Stomach smooth muscle (tissue), 2 donors: ENCODE results near the gene MCAM.
A peak's percentile ranks its signal among the peaks of the same experiment; 100 is the strongest.

Experiments
- H3K27ac ChIP-seq: one replicate; pipeline ENCODE4 v1.7.0; 2013; ENCODE audit warnings: mild to moderate bottlenecking, low read length, inconsistent platforms
- H3K27me3 ChIP-seq, 2 donors: one replicate each; pipeline ENCODE4 v1.7.0; 2013; ENCODE audit warnings: low read length in 2 of 2; ENCODE audit not compliant: insufficient read depth in 2 of 2, control insufficient read depth in 1 of 2
- H3K36me3 ChIP-seq, 2 donors: one replicate each; pipeline ENCODE4 v1.7.0; 2013; ENCODE audit warnings: low read length in 2 of 2; ENCODE audit not compliant: control insufficient read depth in 2 of 2, insufficient read depth in 2 of 2
- H3K4me1 ChIP-seq: one replicate; pipeline ENCODE4 v1.7.0; 2013; ENCODE audit warnings: low read length; ENCODE audit not compliant: control insufficient read depth, insufficient read depth
- H3K4me3 ChIP-seq, 2 donors: one replicate each; pipeline ENCODE4 v1.7.0; 2013; ENCODE audit warnings: low read length in 2 of 2
- H3K9ac ChIP-seq, 2 donors: one replicate each; pipeline ENCODE4 v1.7.0; 2013; ENCODE audit warnings: low read length in 2 of 2, mild to moderate bottlenecking in 1 of 2
- H3K9me3 ChIP-seq, 2 donors: one replicate each; pipeline ENCODE4 v1.7.0; 2013; ENCODE audit warnings: low read length in 2 of 2; ENCODE audit not compliant: control insufficient read depth in 2 of 2
- donor health status: healthy.
- donor health status: Pancreatic carcinoma.

MCAM gene

DNA sequence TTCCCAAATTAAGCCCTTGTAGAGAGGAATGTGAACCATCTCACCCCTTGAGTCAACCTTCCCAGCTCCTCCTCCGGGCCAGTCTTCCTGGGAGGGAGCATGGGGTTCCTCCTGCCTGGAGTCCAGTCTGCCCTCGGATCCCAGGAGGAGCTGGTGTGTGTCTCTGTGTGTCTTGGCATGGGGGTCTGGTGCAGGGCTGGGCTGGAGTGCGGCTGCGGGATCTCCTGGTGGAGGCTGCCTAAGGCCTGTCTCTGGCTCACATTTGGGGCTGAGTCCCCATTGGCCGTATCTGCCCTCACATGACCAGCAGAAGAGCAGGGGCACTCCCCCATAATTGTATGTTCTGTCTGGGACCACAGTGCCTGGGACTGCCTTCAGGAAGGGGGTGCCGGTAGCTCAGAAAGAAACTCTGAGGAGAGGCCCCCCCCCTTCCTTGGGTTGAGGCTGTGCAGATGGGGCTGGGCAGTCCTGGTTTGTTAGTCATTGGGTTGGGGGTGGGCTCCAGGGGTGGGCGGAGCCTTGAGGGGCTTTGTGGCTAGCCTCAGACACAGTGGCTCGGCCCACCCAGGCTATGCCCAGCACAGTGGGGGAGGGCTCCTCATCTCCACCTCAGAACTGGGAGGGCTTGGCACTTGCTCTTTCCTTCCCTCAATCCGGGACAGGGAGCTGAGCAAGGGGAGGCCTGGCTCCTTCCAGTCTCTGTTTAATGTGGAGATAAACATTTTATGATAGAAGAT, 20.8 kb upstream of the MCAM start:
- H3K27me3 ChIP-seq, result no peaks in the 10 kb centered on the region
- H3K27ac ChIP-seq, result peak overlapping the region; percentile 80
- peak overlapping the region in 1 of 2 donors; percentile 42 for H3K9ac ChIP-seq
- peaks cover 64% of the 10 kb centered on the region for H3K4me1 ChIP-seq
- H3K9me3 ChIP-seq, result no peaks in the 10 kb centered on the region
- peaks cover 0 to 5% of the 10 kb centered on the region in 2 donors for H3K36me3 ChIP-seq
- peak overlapping the region in 1 of 2 donors; percentile 76 for H3K4me3 ChIP-seq

DNA sequence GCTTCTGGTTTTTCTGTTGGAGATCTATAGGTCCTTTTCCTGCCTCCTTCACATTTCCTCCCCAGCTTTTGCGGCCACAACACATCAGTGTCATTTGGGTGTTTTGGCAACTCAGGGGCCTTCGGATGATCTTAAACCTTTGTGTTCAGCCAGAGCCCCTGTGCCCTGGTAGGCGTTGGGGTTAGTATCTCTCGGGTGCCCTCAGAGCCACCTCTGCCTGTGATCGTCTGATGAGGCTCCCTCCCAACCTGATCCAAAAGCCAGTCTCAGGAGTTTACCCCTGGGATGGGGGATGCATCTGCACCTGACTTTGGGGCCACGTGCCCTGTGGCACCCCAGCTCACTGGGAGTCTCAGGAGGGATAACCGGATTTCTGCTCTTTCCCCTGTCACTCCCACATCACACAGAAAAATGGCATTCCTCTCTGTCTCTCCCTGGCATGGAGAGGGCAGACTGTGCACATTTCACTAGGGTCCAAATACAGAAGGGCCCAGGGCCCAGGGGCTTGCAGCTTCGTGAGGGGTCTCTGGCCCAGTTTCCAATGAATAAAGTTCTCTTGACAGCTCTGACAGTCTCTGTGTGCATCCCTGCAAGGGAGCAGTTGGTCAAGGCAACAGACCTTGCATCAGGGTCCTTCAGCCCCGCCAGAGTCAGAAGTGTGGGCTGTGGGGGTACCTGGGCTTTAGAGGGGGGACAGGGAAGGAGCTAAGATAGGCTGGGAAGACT, 20.0 kb upstream of the MCAM start:
- peaks cover 62% of the 10 kb centered on the region for H3K4me1 ChIP-seq
- H3K36me3 ChIP-seq, result peaks cover 0 to 5% of the 10 kb centered on the region in 2 donors
- H3K27ac ChIP-seq, result peak overlapping the region; percentile 80
- no peak overlapping the region for H3K4me3 ChIP-seq
- H3K9ac ChIP-seq, result no peak overlapping the region
- H3K9me3 ChIP-seq, result no peaks in the 10 kb centered on the region
- no peaks in the 10 kb centered on the region for H3K27me3 ChIP-seq

DNA sequence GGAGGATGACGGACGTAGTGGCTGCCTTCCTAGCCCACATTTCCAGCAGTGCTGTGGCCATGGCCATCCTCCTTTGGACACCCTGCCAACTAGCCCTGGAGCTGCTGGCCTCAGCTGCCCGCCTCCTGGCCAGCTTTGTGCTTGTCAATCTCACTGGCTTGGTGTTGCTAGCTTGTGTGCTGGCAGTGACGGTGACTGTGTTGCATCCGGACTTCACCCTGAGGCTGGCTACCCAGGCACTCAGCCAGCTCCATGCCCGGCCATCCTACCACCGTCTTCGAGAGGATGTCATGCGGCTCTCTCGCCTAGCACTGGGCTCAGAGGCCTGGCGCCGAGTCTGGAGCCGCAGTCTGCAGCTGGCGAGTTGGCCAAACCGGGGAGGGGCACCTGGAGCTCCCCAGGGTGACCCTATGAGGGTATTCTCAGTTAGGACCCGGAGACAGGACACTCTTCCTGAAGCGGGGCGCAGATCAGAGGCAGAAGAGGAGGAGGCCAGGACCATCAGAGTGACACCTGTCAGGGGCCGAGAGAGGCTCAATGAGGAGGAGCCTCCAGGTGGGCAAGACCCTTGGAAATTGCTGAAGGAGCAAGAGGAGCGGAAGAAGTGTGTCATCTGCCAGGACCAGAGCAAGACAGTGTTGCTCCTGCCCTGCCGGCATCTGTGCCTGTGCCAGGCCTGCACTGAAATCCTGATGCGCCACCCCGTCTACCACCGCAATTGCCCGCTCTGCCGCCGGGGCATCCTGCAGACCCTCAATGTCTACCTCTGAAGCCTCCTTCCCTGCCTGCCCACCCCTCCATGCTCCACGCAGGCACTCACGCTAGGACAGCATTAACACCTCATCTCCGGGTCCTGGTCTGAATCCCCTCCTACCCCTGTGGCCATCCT, 19.0 kb upstream of the MCAM start:
- H3K9ac ChIP-seq, result no peak overlapping the region
- H3K27ac ChIP-seq, result no peak overlapping the region
- peaks cover 54% of the 10 kb centered on the region for H3K4me1 ChIP-seq
- peaks cover 0 to 5% of the 10 kb centered on the region in 2 donors for H3K36me3 ChIP-seq
- no peaks in the 10 kb centered on the region for H3K9me3 ChIP-seq
- H3K27me3 ChIP-seq, result no peaks in the 10 kb centered on the region
- H3K4me3 ChIP-seq, result peak overlapping the region; percentile 93

DNA sequence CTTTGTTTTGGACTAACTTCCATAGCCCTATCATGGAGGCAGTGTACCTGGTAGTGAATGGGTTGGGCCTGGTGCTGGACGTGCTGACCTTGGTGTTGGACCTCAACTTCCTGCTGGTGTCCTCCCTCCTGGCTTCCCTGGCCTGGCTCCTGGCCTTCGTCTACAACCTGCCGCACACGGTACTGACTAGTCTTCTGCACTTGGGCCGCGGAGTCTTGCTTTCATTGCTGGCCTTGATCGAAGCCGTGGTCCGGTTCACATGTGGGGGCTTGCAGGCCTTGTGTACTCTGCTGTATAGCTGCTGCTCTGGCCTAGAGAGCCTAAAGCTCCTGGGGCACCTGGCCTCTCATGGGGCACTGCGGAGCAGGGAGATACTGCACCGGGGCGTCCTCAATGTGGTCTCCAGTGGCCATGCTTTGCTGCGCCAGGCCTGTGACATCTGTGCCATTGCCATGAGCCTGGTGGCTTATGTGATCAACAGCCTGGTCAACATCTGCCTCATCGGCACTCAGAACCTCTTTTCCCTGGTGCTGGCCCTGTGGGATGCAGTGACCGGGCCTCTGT, 18.2 kb upstream of the MCAM start:
- Histone ChIP-seq H3K4me3 (peak overlapping the region; percentile 93), H3K9me3 (no peaks in the 10 kb centered on the region), H3K9ac (peak overlapping the region in 1 of 2 donors; percentile 89), H3K27me3 (no peaks in the 10 kb centered on the region), H3K36me3 (peaks cover 0 to 5% of the 10 kb centered on the region in 2 donors), H3K4me1 (peaks cover 49% of the 10 kb centered on the region), H3K27ac (peak overlapping the region; percentile 88)

DNA sequence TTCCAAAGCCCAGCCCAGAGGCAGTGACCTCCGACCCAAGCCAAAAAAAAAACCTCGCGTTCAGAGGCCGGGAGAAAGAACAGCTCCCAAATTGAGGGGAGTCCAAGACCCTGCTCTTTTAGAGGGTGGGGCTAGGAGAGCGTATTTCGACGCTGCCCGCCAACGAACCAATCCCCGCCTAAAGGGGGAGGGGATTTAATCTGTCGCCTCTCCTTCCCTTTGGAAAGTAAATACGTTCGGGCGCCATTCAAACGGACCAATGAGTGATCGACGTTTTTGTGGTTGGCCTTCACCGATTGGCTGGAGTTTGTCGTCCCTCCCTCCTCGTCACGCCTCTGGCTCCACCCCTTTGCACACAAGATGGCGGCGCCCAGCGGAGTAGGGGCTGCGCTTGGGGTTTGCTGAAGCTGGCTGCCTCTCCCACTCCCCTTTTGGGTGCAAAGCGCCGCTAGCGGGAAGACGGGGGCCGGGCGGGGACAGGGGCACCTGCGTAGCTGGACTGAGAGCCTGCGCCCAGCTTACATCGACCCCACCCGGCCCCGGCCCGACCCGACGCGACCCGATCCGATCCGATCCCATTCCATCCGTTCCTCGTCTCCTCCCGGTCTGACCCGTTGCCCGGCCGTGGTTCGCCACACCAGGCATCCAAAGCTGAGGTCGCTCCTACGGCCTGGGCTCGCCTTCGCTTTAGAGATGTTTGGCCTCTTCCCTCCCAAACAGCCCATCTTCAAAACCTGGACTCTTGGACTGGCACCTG, 17.4 kb upstream of the MCAM start, which contains the start of gene RNF26:
TSS of gene RNF26 (plus strand) at position 354 of the 757 bp plus-strand sequence. CDS start 596 bp downstream, outside the sequence.
- Histone ChIP-seq H3K27ac (peak within 1 kb of the TSS; percentile 88), H3K4me3 (peak within 1 kb of the TSS; percentile 93), H3K4me1 (peaks cover 41% of the 10 kb centered on the region), H3K9ac (peak within 1 kb of the TSS; percentile 89 to 90), H3K27me3 (no peaks in the 10 kb centered on the region), H3K36me3 (peaks cover 0 to 5% of the 10 kb centered on the region in 2 donors), H3K9me3 (no peaks in the 10 kb centered on the region)

DNA sequence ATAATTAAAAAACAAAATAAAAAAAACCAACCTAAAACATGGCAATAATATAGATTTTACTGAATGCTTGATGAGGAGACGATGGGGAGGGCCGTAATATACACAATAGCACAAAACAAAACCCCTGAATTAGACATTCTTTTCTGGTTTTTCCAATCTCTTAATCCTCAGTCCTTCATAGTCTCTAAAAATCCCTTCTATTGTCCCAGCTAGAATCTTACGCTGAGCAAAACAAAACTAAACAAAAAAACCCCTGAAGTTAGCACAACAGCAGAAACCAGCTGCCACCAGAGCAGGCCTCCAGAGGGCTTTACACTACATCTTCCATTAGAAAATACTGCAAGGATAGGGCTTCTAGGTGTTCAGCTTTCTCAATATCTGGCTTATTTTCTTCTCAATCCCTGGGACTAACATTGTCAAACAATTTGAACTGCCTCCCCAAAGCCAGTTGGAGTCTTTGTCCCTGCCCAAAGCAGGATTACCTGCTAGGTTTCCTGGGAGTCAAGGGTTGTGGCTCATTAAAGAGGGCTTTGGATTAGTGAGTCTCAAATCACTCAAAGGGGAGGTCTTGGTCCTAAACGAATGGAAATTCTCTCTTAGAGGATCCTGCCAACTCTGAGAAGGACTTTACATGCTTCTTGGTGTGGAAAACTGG, 15.3 kb upstream of the MCAM start:
- Histone ChIP-seq H3K27ac (no peak overlapping the region), H3K27me3 (no peaks in the 10 kb centered on the region), H3K9ac (no peak overlapping the region), H3K9me3 (no peaks in the 10 kb centered on the region), H3K4me3 (no peak overlapping the region), H3K36me3 (peaks cover 0 to 5% of the 10 kb centered on the region in 2 donors), H3K4me1 (peaks cover 20% of the 10 kb centered on the region)

DNA sequence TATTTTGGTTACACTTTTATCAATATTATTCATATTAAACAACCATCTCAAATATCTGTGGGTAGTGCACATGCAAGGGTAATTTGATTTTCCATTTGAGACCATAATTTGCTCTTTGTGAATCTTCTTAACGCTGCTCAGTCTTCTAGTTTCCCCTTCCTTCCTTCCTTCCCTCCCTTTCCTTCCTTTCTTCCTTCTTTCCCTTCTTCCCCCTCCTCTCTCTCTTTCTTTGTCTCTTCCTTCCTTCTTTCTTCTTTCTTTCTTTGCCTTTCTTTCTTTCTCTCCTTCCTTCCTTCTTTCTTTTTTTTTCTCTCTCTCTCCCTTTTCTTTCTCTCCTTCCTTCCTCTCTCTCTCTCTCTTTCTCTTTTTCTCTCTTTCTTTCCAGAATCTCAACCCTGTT, 13.3 kb upstream of the MCAM start:
- no peaks in the 10 kb centered on the region for H3K9me3 ChIP-seq

DNA sequence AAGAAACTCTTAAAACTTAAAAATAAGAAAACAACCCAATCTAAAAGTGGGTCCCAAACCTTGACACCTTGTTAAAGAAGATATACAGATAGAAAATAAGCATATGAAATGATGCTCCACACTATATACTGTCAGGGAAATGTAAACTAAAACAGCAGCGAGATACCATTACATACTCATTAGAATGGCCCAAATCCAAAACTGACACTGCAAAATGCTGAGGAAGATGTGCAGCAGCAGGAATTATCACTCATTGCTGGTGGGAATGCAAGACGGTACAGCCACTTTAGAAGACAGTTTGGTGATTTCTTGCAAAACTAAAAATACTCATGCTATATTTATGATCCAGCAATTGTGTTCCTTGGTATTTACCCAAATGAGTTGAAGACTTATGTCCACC, 12.4 kb upstream of the MCAM start:
- Histone ChIP-seq H3K9me3 (no peaks in the 10 kb centered on the region), H3K27ac (no peak overlapping the region), H3K4me3 (no peak overlapping the region), H3K36me3 (no peaks in the 10 kb centered on the region), H3K9ac (no peak overlapping the region), H3K27me3 (no peaks in the 10 kb centered on the region), H3K4me1 (peaks cover 2% of the 10 kb centered on the region)

More for the DNA sequence above, 13.3 kb upstream of the MCAM start:
- Histone ChIP-seq H3K27me3 (no peaks in the 10 kb centered on the region), H3K4me3 (no peak overlapping the region), H3K4me1 (peaks cover 7% of the 10 kb centered on the region), H3K36me3 (no peaks in the 10 kb centered on the region), H3K27ac (no peak overlapping the region), H3K9ac (no peak overlapping the region)

DNA sequence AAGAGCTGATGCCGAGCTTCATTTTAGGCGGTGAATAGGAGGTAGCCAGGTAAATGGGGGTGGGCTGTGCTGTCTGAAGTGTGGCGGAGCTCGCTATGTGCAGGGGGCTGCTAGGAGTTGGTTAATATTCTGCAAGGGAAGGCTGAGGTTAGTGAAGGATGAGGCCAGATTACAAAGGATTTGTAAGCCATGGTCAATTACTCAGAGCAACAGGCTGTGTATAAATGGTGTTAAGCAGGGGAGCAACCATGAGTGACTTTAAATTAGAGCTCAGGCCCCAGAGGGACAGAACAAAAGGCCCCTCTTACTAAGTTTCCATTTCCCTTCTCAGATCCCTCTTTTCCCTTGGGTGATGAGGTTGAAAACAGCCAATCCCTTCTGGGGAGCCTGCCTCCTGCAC, 7.3 kb upstream of the MCAM start:
- H3K27ac ChIP-seq, result peak overlapping the region; percentile 99
- H3K9ac ChIP-seq, result no peak overlapping the region
- H3K4me1 ChIP-seq, result peaks cover 47% of the 10 kb centered on the region
- H3K36me3 ChIP-seq, result no peaks in the 10 kb centered on the region
- H3K27me3 ChIP-seq, result no peaks in the 10 kb centered on the region
- H3K4me3 ChIP-seq, result no peak overlapping the region
- H3K9me3 ChIP-seq, result no peaks in the 10 kb centered on the region
